HG02885 (cell line): ENCODE results near the gene GAPT.

Experiments used
- ATAC-seq: cut with Tn5 transposase; IDR thresholded peaks from one replicate; pipeline ENCODE4 v1.9.1; 2021; ENCODE audit warnings: mild to moderate bottlenecking; ENCODE audit not compliant: unreplicated experiment, poor library complexity

Gene GAPT

GRCh38 chr5:58491216-58491892 is at the start of gene GAPT:
Gene GAPT, plus strand, starts transcription at chr5:58491435. Its CDS starts 3,102 bp downstream, at chr5:58494537.
- peak; percentile 89 for ATAC-seq

GRCh38 chr5:58444805-58445204 is 46.4 kb upstream of the GAPT start:
- no peak for ATAC-seq

DNA sequence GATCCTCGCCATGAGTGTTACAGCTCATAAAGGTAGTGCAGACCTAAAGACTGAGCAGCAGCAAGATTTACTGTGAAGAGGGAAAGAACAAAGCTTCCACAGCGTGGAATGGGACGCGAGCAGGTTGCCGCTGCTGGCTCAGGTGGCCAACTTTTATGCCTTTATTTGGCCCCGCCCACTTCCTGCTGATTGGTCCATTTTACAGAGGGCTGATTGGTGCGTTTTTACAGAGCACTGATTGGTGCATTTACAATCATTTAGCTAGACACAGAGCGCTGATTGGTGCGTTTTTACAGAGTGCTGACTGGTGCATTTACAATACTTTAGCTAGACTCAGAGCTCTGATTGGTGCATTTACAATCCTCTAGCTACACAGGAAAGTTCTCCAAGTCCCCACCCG is 45.2 kb upstream of the GAPT start:
- no peak for ATAC-seq

DNA sequence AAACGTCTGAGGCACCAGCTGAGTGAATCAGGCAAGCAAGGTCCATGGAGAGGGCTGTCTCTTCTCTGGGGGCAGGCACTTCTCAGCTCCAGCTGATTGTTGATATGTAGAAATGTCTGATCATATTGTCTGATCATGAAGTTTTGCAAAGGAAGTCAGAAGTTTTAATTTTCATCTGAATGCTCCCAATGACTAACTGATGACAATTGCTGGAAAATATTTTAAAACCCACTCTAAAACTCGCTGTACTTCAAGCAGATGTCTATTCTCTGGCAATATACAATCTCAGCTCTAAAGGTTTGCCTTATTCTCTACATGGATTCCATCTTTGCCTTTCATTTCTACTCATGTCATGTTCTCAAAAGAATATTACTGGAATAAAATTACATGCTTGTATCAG is 44.0 kb upstream of the GAPT start:
- no peak for ATAC-seq

- ATAC-seq: no peak
Measured at GRCh38 chr5:58450018-58450417, 41.2 kb upstream of the GAPT start.

DNA sequence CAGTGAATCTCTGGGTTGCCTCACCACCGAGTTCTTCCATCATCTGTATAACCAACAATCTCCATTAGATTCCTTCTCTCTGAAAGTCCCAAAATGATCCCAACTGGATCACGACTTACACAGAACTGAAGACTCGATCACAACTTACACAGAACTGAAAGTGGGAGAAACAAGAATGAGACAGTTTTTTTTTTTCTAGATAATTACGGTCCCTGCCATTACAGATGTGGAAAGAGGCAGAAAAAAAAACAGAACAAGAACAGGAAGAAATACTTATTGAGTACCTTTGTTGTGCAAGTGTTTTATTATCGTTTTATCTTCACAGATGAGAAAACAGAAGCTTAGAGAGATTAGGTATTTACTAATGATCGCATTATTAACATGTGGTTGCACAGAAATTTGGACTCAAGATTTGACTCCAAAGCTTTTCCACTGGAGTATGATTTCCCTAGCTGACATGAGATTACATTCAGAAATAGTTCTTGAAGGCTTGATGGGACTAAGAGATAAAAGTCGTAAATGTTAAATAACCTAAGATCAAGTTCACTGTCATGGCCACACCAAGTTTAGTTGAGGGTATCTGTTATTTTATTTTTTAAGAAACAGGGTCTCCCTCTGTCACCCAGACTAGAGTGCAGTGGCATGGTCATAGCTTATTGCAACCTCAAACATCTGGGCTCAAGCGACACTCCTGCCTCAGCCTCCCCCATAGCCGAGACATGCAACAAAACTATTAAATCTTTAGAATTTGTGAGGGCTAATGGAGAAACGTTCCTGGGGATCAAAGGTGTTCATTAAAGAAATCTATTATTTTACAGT is 40.2 kb upstream of the GAPT start:
- no peak for ATAC-seq

DNA sequence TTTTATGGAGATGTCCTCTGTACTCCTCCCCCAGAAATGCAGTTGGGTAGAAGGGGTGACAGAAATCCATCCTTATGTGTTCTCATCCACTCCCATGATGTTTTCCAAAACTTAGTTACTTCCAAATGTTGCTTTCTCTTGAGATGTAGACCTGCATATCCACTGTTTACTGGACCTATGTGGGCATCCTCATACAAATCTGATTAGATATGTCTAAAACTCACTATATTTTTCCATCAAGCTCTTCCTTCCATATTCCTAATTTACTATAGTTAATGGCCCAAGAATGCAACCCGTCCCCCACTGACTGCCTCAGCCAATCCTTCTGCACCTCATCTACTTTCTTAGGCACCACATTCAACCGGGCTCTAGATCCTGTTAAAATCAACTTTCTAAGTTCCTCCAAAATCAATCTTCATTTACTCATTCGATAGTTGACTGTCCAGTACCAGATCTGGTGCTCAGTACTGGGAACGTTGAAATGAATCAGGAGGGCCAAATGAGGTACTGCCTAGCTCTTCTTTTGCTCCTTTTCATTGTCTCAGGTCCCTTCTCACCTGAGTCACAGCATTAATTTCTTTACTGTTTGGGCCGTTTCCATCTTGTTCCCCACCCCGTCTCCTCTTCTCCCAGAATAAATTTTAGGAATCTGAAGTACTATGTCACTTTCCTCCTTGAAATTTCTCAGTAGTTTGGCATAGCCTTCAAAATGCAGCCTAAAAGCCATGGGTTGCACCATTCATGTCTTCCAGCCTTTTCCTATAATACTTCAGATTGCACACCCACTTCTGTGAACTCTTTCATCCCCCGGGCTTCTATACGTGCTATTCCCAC is 39.3 kb upstream of the GAPT start:
- no peak for ATAC-seq

- no peak for ATAC-seq
Measured at GRCh38 chr5:58452566-58453258, 38.5 kb upstream of the GAPT start.

DNA sequence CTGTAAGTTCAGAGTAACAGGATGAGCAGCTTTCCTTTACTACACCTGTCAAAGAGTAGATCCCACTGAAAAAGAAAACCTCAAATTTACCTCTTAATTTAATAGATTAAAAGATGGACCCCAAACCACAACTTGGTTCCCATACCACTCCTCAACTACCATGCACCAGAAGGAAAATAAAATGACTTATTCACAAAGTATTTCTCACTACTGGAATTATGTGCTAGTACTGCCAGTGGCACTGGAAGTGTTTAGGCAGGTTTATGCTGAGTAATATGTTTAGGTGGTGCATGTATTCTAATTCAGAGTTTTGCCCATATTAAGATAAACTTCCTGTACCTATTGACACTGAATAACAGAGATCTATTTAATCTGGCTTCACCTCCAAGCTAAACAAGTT is 37.9 kb upstream of the GAPT start:
- ATAC-seq: no peak

- no peak for ATAC-seq
Measured at GRCh38 chr5:58454025-58454424, 37.2 kb upstream of the GAPT start.

GRCh38 chr5:58455066-58455465 is 36.2 kb upstream of the GAPT start:
- no peak for ATAC-seq

GRCh38 chr5:58455480-58455879 is 35.8 kb upstream of the GAPT start:
- no peak for ATAC-seq

GRCh38 chr5:58456026-58456425 is 35.2 kb upstream of the GAPT start:
- ATAC-seq: no peak

GRCh38 chr5:58456486-58456885 is 34.7 kb upstream of the GAPT start:
- no peak for ATAC-seq

GRCh38 chr5:58457050-58457449 is 34.2 kb upstream of the GAPT start:
- ATAC-seq: no peak

DNA sequence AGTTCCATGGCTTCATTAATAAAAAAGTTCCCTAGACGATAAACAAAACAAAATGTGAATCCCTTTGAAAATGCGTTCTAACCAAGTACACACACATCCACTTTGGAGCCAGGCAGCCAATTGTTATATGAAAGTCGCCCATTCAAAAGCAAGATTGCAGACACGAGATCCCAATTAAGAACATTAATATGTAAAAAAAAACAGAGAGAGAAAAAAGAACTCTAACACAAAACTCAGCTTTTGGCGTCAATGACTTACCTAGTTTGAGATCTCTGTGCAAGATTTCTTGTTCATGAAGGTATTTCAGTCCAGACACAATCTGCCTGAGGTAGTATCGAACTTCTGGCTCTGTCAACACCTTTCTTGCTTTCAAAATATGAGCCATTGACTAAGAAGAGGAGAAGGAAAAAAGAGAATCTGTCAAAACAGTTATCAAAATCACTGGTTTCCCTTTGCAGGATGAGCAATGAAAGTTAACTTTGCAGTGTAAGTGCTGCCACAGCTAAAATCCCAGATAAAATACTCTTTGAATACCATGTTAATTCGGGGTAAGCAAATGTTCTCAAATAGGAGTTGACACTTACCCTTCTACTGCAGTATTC is 33.0 kb upstream of the GAPT start:
- ATAC-seq: no peak

- ATAC-seq: no peak
Measured at GRCh38 chr5:58458743-58459145, 32.5 kb upstream of the GAPT start.

DNA sequence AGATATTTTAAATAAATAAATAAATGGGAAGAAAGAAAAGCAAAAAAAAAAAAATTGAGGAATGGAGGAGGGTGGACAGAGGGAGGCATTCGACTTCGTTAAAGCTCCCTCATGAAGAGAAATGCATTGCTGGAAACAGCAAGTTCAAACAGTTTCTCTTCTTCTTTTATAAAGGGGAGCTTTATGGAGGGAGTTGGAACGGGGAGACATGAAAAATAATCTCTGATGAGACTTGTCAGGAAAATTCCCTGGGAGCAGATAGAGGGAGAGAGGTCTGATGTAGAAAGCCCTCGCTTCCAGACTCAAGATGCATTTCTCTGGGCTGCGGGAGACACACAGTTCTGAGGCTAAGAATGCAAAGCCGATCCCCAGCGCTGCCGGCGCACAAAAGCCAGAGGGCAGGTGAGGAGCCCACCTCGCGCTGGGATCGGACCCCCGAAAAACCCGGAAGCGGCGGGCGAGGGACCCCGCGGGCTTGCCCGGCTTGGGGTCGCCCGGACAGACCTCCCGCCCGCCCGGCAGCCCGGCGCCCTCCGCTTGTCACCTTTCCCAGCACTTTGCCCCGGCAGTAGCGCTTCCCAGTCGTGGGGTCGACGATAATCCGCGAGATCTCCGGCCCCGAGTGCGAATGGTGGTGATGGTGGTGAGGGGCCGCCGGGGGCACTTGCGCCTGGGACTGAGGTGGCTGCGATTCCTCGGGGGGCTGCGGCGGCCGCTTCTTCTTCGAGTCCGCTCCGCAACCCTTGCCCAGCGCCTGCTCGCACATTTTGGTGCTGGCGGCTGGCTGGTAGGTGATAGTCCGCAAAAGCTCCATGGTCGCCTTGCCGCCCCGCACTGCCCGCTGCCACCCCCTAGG is 31.9 kb upstream of the GAPT start:
- ATAC-seq: peak; percentile 1
